H1 (cell line): Measurements from ENCODE around the gene NANOS3. TPM values are rescaled to one million over a fixed set of nuclear protein-coding genes. Genes with fewer than 3 reads are reported as not detected.
A peak's percentile ranks its signal among the peaks of the same experiment; 100 is the strongest.

Experiments
- CTCF ChIA-PET: fragments of 300-600 bp; sonication (Branson Sonifier 250); formaldehyde crosslinking; loops from one replicate; lab custom pipeline; 2021; ENCODE audit not compliant: partially characterized antibody; lab: Charles Lee
- POLR2A ChIA-PET: fragments of 300-600 bp; sonication (Branson Sonifier 250); formaldehyde crosslinking; loops from one replicate; lab custom pipeline; 2021; ENCODE audit warnings: inconsistent platforms; ENCODE audit not compliant: partially characterized antibody; lab: Charles Lee
- DNase-seq, 2 experiments: peaks; one replicate each; pipeline versions ENCODE4 v3.0.0 to v3.0.0-alpha.2; 2010 to 2022; ENCODE audit warnings: low spot score in 2 of 2, low read depth in 1 of 2, mixed read lengths in 1 of 2
- FAIRE-seq: peaks from 2 replicates; lab custom pipeline; 2011; peaks lifted over from hg19 to GRCh38; lab: Jason Lieb, UNC
- H2AFZ ChIP-seq: 2 replicates; pipeline ENCODE4 v1.8.1; 2012; ENCODE audit warnings: low read length, inconsistent platforms
- H2AK5ac ChIP-seq: 2 replicates; pipeline ENCODE4 v1.6.1; 2013; ENCODE audit warnings: low read depth, low read length
- H2BK120ac ChIP-seq: replicated peaks from 2 replicates; pipeline ENCODE3; 2013; ENCODE audit warnings: low read depth, low read length, inconsistent platforms
- H2BK12ac ChIP-seq: 2 replicates; pipeline ENCODE4 v1.6.1; 2013; ENCODE audit warnings: low read depth, low read length
- H2BK15ac ChIP-seq: 2 replicates; pipeline ENCODE4 v1.6.1; 2013; ENCODE audit warnings: low read length
- H2BK20ac ChIP-seq: 2 replicates; pipeline ENCODE4 v1.6.1; 2013; ENCODE audit warnings: low read length
- H2BK5ac ChIP-seq: 2 replicates; pipeline ENCODE4 v1.6.1; 2013; ENCODE audit warnings: low read depth, low read length
- H3K14ac ChIP-seq: 2 replicates; pipeline ENCODE4 v1.6.1; 2013; ENCODE audit warnings: inconsistent platforms; ENCODE audit not compliant: insufficient read length
- H3K18ac ChIP-seq: 2 replicates; pipeline ENCODE4 v1.6.1; 2013; ENCODE audit warnings: low read length; ENCODE audit errors: extremely low read depth
- H3K23ac ChIP-seq: 2 replicates; pipeline ENCODE4 v1.6.1; 2013; ENCODE audit warnings: inconsistent platforms; ENCODE audit not compliant: insufficient read length
- H3K23me2 ChIP-seq: 2 replicates; pipeline ENCODE4 v1.6.1; 2013; ENCODE audit warnings: low read depth, low read length
- H3K27ac ChIP-seq: 2 replicates; pipeline ENCODE4 v1.6.1; 2011; ENCODE audit warnings: low read depth, low read length, inconsistent platforms
- H3K27me3 ChIP-seq, 4 experiments: replicated peaks in 1 of 4; 1 replicate in 1 of 4; 2 replicates in 3 of 4; pipeline versions ENCODE4 v1.6.1 to v1.8.1; 2011 to 2013; ENCODE audit warnings: low read length in 3 of 4, mild to moderate bottlenecking in 3 of 4, inconsistent platforms in 2 of 4, mixed read lengths in 2 of 4, moderate library complexity in 1 of 4; ENCODE audit not compliant: control insufficient read depth in 3 of 4, insufficient read depth in 3 of 4; ENCODE audit errors: extremely low read depth in 1 of 4
- H3K36me3 ChIP-seq, 4 experiments: 2 replicates each; pipeline versions ENCODE4 v1.6.1 to v1.8.1; 2011 to 2013; ENCODE audit warnings: mild to moderate bottlenecking in 4 of 4, low read length in 3 of 4, moderate library complexity in 2 of 4, control low read depth in 1 of 4, inconsistent platforms in 1 of 4; ENCODE audit not compliant: insufficient read depth in 4 of 4, control insufficient read depth in 2 of 4
- H3K4ac ChIP-seq: replicated peaks from 2 replicates; pipeline ENCODE3; 2013; ENCODE audit warnings: low read length, low read depth, mixed read lengths, inconsistent platforms; ENCODE audit not compliant: insufficient read length
- H3K4me1 ChIP-seq, 4 experiments: replicated peaks in 1 of 4; 1 replicate in 1 of 4; 2 replicates in 3 of 4; pipeline versions ENCODE4 v1.6.1 to v1.8.1; 2011 to 2013; ENCODE audit warnings: low read length in 3 of 4, inconsistent platforms in 2 of 4, mixed read lengths in 1 of 4; ENCODE audit not compliant: insufficient read depth in 4 of 4, control insufficient read depth in 3 of 4
- H3K4me2 ChIP-seq, 2 experiments: 2 replicates each; pipeline versions ENCODE4 v1.6.1 to v1.8.1; 2011 to 2013; ENCODE audit warnings: low read depth in 2 of 2, low read length in 2 of 2, control low read depth in 1 of 2, inconsistent platforms in 1 of 2, mild to moderate bottlenecking in 1 of 2; ENCODE audit not compliant: insufficient read depth in 1 of 2
- H3K4me3 ChIP-seq, 4 experiments: fragments of 200-600, 300-600 bp in 1 of 4; sonication (generic), shearing (Covaris generic), sonication (Bioruptor Twin) in 1 of 4; 2 replicates each; pipeline versions ENCODE4 v1.5.1 to v1.8.1; 2011 to 2016; ENCODE audit warnings: low read length in 4 of 4, low read depth in 3 of 4, control low read depth in 2 of 4, inconsistent platforms in 2 of 4, mild to moderate bottlenecking in 2 of 4, mixed read lengths in 1 of 4, moderate library complexity in 1 of 4; ENCODE audit not compliant: insufficient read depth in 2 of 4; ENCODE audit errors: extremely low read depth in 1 of 4
- H3K56ac ChIP-seq: replicated peaks from 2 replicates; pipeline ENCODE3; 2013; ENCODE audit warnings: low read depth, mild to moderate bottlenecking, mixed read lengths, low read length, inconsistent platforms; ENCODE audit not compliant: insufficient read length
- H3K79me1 ChIP-seq: 2 replicates; pipeline ENCODE4 v1.6.1; 2013; ENCODE audit warnings: low read depth, low read length, control low read depth
- H3K79me2 ChIP-seq, 2 experiments: 2 replicates each; pipeline versions ENCODE4 v1.6.1 to v1.8.1; 2012 to 2013; ENCODE audit warnings: low read length in 2 of 2, mild to moderate bottlenecking in 2 of 2, inconsistent platforms in 1 of 2; ENCODE audit not compliant: insufficient read depth in 2 of 2, control insufficient read depth in 1 of 2
- H3K9ac ChIP-seq, 4 experiments: replicated peaks in 1 of 4; 1 replicate in 1 of 4; 2 replicates in 3 of 4; pipeline versions ENCODE4 v1.6.1 to v1.8.1; 2011 to 2013; ENCODE audit warnings: low read depth in 3 of 4, low read length in 3 of 4, control low read depth in 2 of 4, mild to moderate bottlenecking in 2 of 4, moderate library complexity in 2 of 4, inconsistent platforms in 1 of 4; ENCODE audit errors: extremely low read depth in 1 of 4
- H3K9me3 ChIP-seq, 2 experiments: 2 replicates each; pipeline versions ENCODE4 v1.6.1 to v1.8.1; 2012 to 2013; ENCODE audit warnings: mild to moderate bottlenecking in 2 of 2, moderate library complexity in 2 of 2, control low read depth in 1 of 2, inconsistent platforms in 1 of 2, low read depth in 1 of 2, low read length in 1 of 2, mixed read lengths in 1 of 2; ENCODE audit not compliant: insufficient read depth in 2 of 2
- H4K20me1 ChIP-seq, 2 experiments: replicated peaks in 1 of 2; 2 replicates each; pipeline versions ENCODE3 to v1.8.1; 2011 to 2013; ENCODE audit warnings: inconsistent platforms in 2 of 2, low read length in 2 of 2, mild to moderate bottlenecking in 1 of 2; ENCODE audit not compliant: insufficient read depth in 2 of 2, control insufficient read depth in 1 of 2
- H4K5ac ChIP-seq: 2 replicates; pipeline ENCODE4 v1.6.1; 2013; ENCODE audit warnings: low read length, low read depth, mixed read lengths, inconsistent platforms; ENCODE audit not compliant: insufficient read length
- H4K8ac ChIP-seq: 2 replicates; pipeline ENCODE4 v1.8.0; 2013; ENCODE audit warnings: mild to moderate bottlenecking, moderate library complexity, low read length, inconsistent platforms; ENCODE audit not compliant: insufficient read depth; ENCODE audit errors: extremely low read depth
- H4K91ac ChIP-seq: replicated peaks from 2 replicates; pipeline ENCODE3; 2013; ENCODE audit warnings: low read length, mixed read lengths, inconsistent platforms; ENCODE audit not compliant: insufficient read length
- JUN ChIP-seq: IDR thresholded peaks from 2 replicates; pipeline ENCODE4 v1.6.1; 2011; ENCODE audit warnings: low read depth, mild to moderate bottlenecking, improper control_type of control experiment, low read length
- WGBS, 2 experiments: shearing (Covaris generic) in 1 of 2; methylation state at CpG; one replicate each; pipeline versions ENCODE4 v1.1.6 to v1.1.7; 2013 to 2015; ENCODE audit warnings: low lambda C conversion rate in 2 of 2, mixed read lengths in 2 of 2, inconsistent platforms in 1 of 2, low coverage in 1 of 2, missing lambda C conversion rate in 1 of 2; ENCODE audit not compliant: insufficient replicate concordance in 2 of 2, insufficient coverage in 1 of 2, insufficient read length in 1 of 2; ENCODE audit errors: extremely low coverage in 1 of 2, missing lambda C conversion rate in 1 of 2; 5-methylcytosine and 5-hydroxymethylcytosine counted together
- polyA plus RNA-seq, 7 experiments: library from polyadenylated mRNA; depleted of rRNA in 3 of 7; stranded (reverse) in 5 of 7; unstranded in 2 of 7; fragments of >200 nt in 5 of 7; fragments of 200-250 nt in 2 of 7; gene quantifications; 1 replicate in 5 of 7; 2 replicates in 1 of 7; 4 replicates in 1 of 7; pipeline versions ENCODE4 v1.2.1 to v1.2.3, GENCODE V29; 2011 to 2013; ENCODE audit warnings: missing spikeins in 2 of 7, mixed read lengths in 2 of 7
- total RNA-seq: library from RNA; stranded (reverse); fragmentation: NEBNext Ultra II Directional; extraction: Animal tissue kit (Norgen Biotek cat#: 25700); gene quantifications from 2 replicates; pipeline ENCODE4 v1.2.1, GENCODE V29; 2021

The NANOS3 gene
- total and polyA plus RNA-seq, 2 of the 8 experiments (the other 6 are each of a cell fraction or from before 2014, with no cell fraction given) = 0.62 TPM; not detected in 1

GRCh38 chr19:13882836-13883235 is 5.9 kb downstream of the NANOS3 start:
- Histone ChIP-seq H2AK5ac (no peak overlapping the region), H2AFZ (no peak overlapping the region), H3K27ac (no peak overlapping the region), H3K4ac (no peak overlapping the region), H2BK20ac (peak overlapping the region; percentile 48; the same call in 1 of the 2 replicates), H2BK12ac (peak overlapping the region; percentile 68; the same call in 1 of the 2 replicates), H3K23me2 (no peaks in the 10 kb centered on the region), H3K36me3 (no peaks in the 10 kb centered on the region), H3K18ac (peak overlapping the region; percentile 71; the same call in 1 of the 2 replicates), H3K27me3 (no peaks in the 10 kb centered on the region), H3K14ac (no peak overlapping the region), H2BK15ac (peak overlapping the region; percentile 92; the same call in 1 of the 2 replicates), H3K9ac (no peak overlapping the region), H2BK5ac (peak overlapping the region; percentile 44; the same call in 1 of the 2 replicates), H3K23ac (no peak overlapping the region), H4K91ac (peak overlapping the region; percentile 88), H4K20me1 (no peaks in the 10 kb centered on the region), H3K79me2 (no peaks in the 10 kb centered on the region), H3K9me3 (no peaks in the 10 kb centered on the region), H3K79me1 (no peaks in the 10 kb centered on the region), H3K4me3 (no peak overlapping the region), H2BK120ac (no peak overlapping the region), H3K4me2 (no peak overlapping the region), H4K5ac (no peak overlapping the region), H3K56ac (no peak overlapping the region), H4K8ac (peak overlapping the region; percentile 48; the same call in 1 of the 2 replicates), H3K4me1 (peaks cover 6 to 23% (median 16%) of the 10 kb centered on the region in 4 experiments)
- TF ChIP-seq JUN = no peak
- ChIA-PET CTCF (interaction anchor here (0.6 to 8.7 kb wide), 21 partner anchors 10 to 193 kb away, joined by 3 to 76 read pairs (median 4); partner anchors contain the start of genes BRME1, CC2D1A, DCAF15 and MISP3), POLR2A (interaction anchor here (0.5 to 3.3 kb wide), 6 partner anchors 51 to 190 kb away, joined by 3 to 13 read pairs (median 8); partner anchors contain the start of genes DCAF15 and MISP3)
- 87% methylated on average over 9 of the region's 12 CpGs; no CpG with 5 or more reads in 1 of the 2 experiments for WGBS, 2 experiments
- DNase-seq (no peak), FAIRE-seq (no peak)
